A549 (cell line): ENCODE measurements around the gene TGOLN2. TPM values are rescaled to one million over a fixed set of nuclear protein-coding genes. Genes with fewer than 3 reads are reported as not detected.

ENCODE experiments used
- ATAC-seq, 2 experiments: fragments of 200-7000 bp in 1 of 2; fragments of >200 bp in 1 of 2; cut with Nextera tagmentation in 1 of 2; cut with Tn5 transposase in 1 of 2; 3 replicates each; pipeline versions ENCODE4 v1.8.0 to v1.9.1; 2018 to 2020; ENCODE audit warnings: mild to moderate bottlenecking in 1 of 2, moderate library complexity in 1 of 2
- CTCF ChIA-PET: fragments of 300-600 bp; sonication (Branson Sonifier 250); formaldehyde crosslinking; extraction: SDS; loops from one replicate; lab custom pipeline; 2021; ENCODE audit warnings: antibody characterized with exemption, inconsistent platforms; lab: Yijun Ruan, JAX
- POLR2A ChIA-PET: fragments of 350-600 bp; formaldehyde crosslinking; extraction: SDS; loops from one replicate; lab custom pipeline; 2021; ENCODE audit warnings: antibody characterized with exemption, inconsistent platforms; lab: Yijun Ruan, JAX
- DNase-seq, 2 experiments: peaks; one replicate each; pipeline versions ENCODE4 v3.0.0 to v3.0.0-alpha.2; 2011 to 2016; ENCODE audit warnings: low read depth in 1 of 2, low spot score in 1 of 2
- FAIRE-seq: peaks from 2 replicates; lab custom pipeline; 2011; peaks lifted over from hg19 to GRCh38; lab: Jason Lieb, UNC
- H3K27ac ChIP-seq, 2 experiments: fragments of >200 bp; sonication (Bioruptor Twin); formaldehyde crosslinking; 3 replicates each; pipeline ENCODE4 v1.5.1; 2016 to 2017
- H3K4me1 ChIP-seq: fragments of >200 bp; sonication (Bioruptor Twin); formaldehyde crosslinking; 3 replicates; pipeline ENCODE4 v1.6.1; 2016
- H3K4me2 ChIP-seq: fragments of >200 bp; sonication (Bioruptor Twin); formaldehyde crosslinking; 3 replicates; pipeline ENCODE4 v1.6.1; 2016
- H3K4me3 ChIP-seq: fragments of >200 bp; sonication (Bioruptor Twin); formaldehyde crosslinking; 3 replicates; pipeline ENCODE4 v1.5.1; 2016
- H3K9me3 ChIP-seq: fragments of >200 bp; sonication (Bioruptor Twin); formaldehyde crosslinking; 3 replicates; pipeline ENCODE4 v1.6.1; 2016
- CEBPB ChIP-seq, 2 experiments: fragments of >200 bp in 1 of 2; sonication (Bioruptor Twin) in 1 of 2; formaldehyde crosslinking in 1 of 2; IDR thresholded peaks; 2 replicates each; pipeline ENCODE4 v1.6.1; 2012 to 2016
- EHMT2 ChIP-seq: fragments of 200-600 bp; sonication (generic); IDR thresholded peaks from 2 replicates; pipeline ENCODE4 v1.6.1; 2016; ENCODE audit warnings: antibody characterized with exemption, low read depth, mild to moderate bottlenecking, moderate library complexity
- FOSB ChIP-seq: fragments of 250-450 bp; sonication (Bioruptor Pico); IDR thresholded peaks from 2 replicates; pipeline ENCODE4 v1.5.0; 2020; ENCODE audit warnings: mild to moderate bottlenecking, moderate library complexity
- FOSL2 ChIP-seq, 2 experiments: fragments of 450-650 bp in 1 of 2; fragments of >200 bp in 1 of 2; sonication (Bioruptor Twin) in 1 of 2; formaldehyde crosslinking; IDR thresholded peaks; 2 replicates each; pipeline versions ENCODE4 v1.5.0 to v1.6.1; 2016 to 2020; ENCODE audit warnings: mild to moderate bottlenecking in 1 of 2, moderate library complexity in 1 of 2
- GATA3 ChIP-seq: IDR thresholded peaks from 2 replicates; pipeline ENCODE4 v1.6.1; 2012; ENCODE audit warnings: borderline replicate concordance
- HEYL ChIP-seq: fragments of 250-450 bp; sonication (Bioruptor Pico); IDR thresholded peaks from 2 replicates; pipeline ENCODE4 v1.8.0; 2021; ENCODE audit warnings: mild to moderate bottlenecking, moderate library complexity
- HOXA7 ChIP-seq: fragments of 250-450 bp; sonication (Bioruptor Pico); IDR thresholded peaks from 2 replicates; pipeline ENCODE4 v1.5.0; 2020; ENCODE audit warnings: mild to moderate bottlenecking, moderate library complexity
- JUNB ChIP-seq: fragments of >200 bp; sonication (Bioruptor Twin); formaldehyde crosslinking; IDR thresholded peaks from 2 replicates; pipeline ENCODE4 v1.6.1; 2016
- KDM5A ChIP-seq: fragments of 200-600 bp; sonication (generic); IDR thresholded peaks from 2 replicates; pipeline ENCODE4 v1.6.1; 2016; ENCODE audit warnings: antibody characterized with exemption, mild to moderate bottlenecking
- MAFK ChIP-seq: fragments of 450-650 bp; IDR thresholded peaks from 2 replicates; pipeline ENCODE4 v1.6.1; 2014; ENCODE audit not compliant: partially characterized antibody
- NPAS2 ChIP-seq: fragments of 250-450 bp; sonication (Bioruptor Pico); IDR thresholded peaks from 2 replicates; pipeline ENCODE4 v1.8.0; 2022; ENCODE audit warnings: mild to moderate bottlenecking, moderate library complexity, borderline replicate concordance
- PHF8 ChIP-seq: fragments of 200-600 bp; sonication (generic); IDR thresholded peaks from 2 replicates; pipeline ENCODE4 v1.6.1; 2016; ENCODE audit warnings: low read depth, mild to moderate bottlenecking, antibody characterized with exemption, moderate library complexity, borderline replicate concordance
- POLR2AphosphoS2 ChIP-seq: conservative IDR thresholded peaks from 2 replicates; pipeline ENCODE4 v1.6.1; 2012; ENCODE audit warnings: low read length, improper control_type of control experiment, inconsistent platforms
- RARB ChIP-seq: fragments of 250-450 bp; sonication (Bioruptor Pico); IDR thresholded peaks from 2 replicates; pipeline ENCODE4 v1.8.0; 2021; ENCODE audit warnings: mild to moderate bottlenecking, moderate library complexity
- RCOR1 ChIP-seq: fragments of 150-350 bp; IDR thresholded peaks from 2 replicates; pipeline ENCODE4 v1.6.1; 2014; ENCODE audit warnings: antibody characterized with exemption, low read length, low read depth
- SREBF2 ChIP-seq: fragments of 450-650 bp; IDR thresholded peaks from 2 replicates; pipeline ENCODE4 v1.6.1; 2014; ENCODE audit warnings: mild to moderate bottlenecking, moderate library complexity
- TFCP2L1 ChIP-seq: fragments of 250-450 bp; sonication (Bioruptor Pico); IDR thresholded peaks from 2 replicates; pipeline ENCODE4 v1.5.0; 2021; ENCODE audit warnings: mild to moderate bottlenecking
- WGBS: methylation state at CpG from one replicate; pipeline ENCODE4 v1.1.6; 2017; ENCODE audit errors: missing lambda C conversion rate; 5-methylcytosine and 5-hydroxymethylcytosine counted together
- polyA plus RNA-seq, 4 experiments: library from polyadenylated mRNA; depleted of rRNA in 3 of 4; stranded (reverse); fragments of >200 nt; fragmentation: RNase III in 1 of 4; extraction: RNeasy Plus Mini Kit Qiagen cat#74134 plus additional on column Dnase treatment in 1 of 4; gene quantifications; 2 replicates in 3 of 4; 3 replicates in 1 of 4; pipeline ENCODE4 v1.2.3, GENCODE V29; 2011 to 2017
- TF ChIP-seq, protein P1 (sequence below): IDR thresholded peaks from 2 replicates; pipeline ENCODE4 v1.6.1; 2012
- TF ChIP-seq, protein P2 (sequence below): fragments of >200 bp; sonication (Bioruptor Twin); formaldehyde crosslinking; IDR thresholded peaks from 3 replicates; pipeline ENCODE4 v1.5.1; 2016
- TF ChIP-seq, protein P3 (sequence below): fragments of 250-450 bp; sonication (Bioruptor Pico); IDR thresholded peaks from 2 replicates; pipeline ENCODE4 v1.5.0; 2021; ENCODE audit warnings: mild to moderate bottlenecking, moderate library complexity, borderline replicate concordance
- TF ChIP-seq, protein P4 (sequence below): IDR thresholded peaks from 2 replicates; pipeline ENCODE4 v1.6.1; 2012
- TF ChIP-seq, protein P5 (sequence below): fragments of 450-650 bp; IDR thresholded peaks from 2 replicates; pipeline ENCODE4 v1.6.1; 2014; ENCODE audit warnings: antibody characterized with exemption
- TF ChIP-seq, protein P6 (sequence below): fragments of >200 bp; sonication (Bioruptor Twin); formaldehyde crosslinking; IDR thresholded peaks from 3 replicates; pipeline ENCODE4 v1.6.1; 2016
- TF ChIP-seq, protein P7 (sequence below): fragments of >200 bp; sonication (Bioruptor Twin); formaldehyde crosslinking; IDR thresholded peaks from 2 replicates; pipeline ENCODE4 v1.6.1; 2016

Gene TGOLN2
- polyA plus RNA-seq, 2 of the 4 experiments (the other 2 are of a cell fraction) = 97.1 to 177 TPM

DNA sequence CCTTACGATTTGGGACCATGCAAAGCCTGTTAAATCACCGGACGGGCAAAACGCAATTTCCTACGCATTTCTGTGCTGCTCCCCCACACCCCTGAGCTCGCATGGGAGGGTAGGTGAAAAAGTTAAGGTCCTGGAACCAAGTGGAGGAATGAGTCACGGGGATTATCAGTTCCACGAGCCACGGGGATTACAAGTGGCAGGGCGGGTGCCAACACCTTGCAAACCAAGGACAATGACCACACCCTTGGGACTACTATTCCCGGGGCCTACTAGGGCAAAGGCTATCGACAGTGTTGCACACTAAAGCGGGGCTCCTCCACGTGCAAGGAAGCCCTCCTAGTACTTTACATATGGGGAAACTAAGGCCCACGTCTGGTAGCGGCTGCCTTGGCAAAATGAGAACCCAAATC is 26.1 kb upstream of the TGOLN2 start:
- DNase-seq (peak; percentile 39 to 69), FAIRE-seq (no peak), ATAC-seq (peak; percentile 59 to 66)
- Histone ChIP-seq H3K4me3 (peak overlapping the region; percentile 83), H3K27ac (peak overlapping the region; percentile 85 to 91), H3K4me1 (peaks cover 15% of the 10 kb centered on the region), H3K9me3 (no peaks in the 10 kb centered on the region), H3K4me2 (peak overlapping the region; percentile 73)
- POLR2A ChIA-PET = interaction anchor here (0.9 to 2.4 kb wide), 10 partner anchors 9 to 186 kb away, joined by 3 to 31 read pairs (median 4); partner anchors contain the start of genes MAT2A and TGOLN2
- CTCF ChIA-PET = interaction anchor here (0.6 to 2.2 kb wide), 7 partner anchors 8 to 185 kb away, joined by 3 to 11 read pairs (median 5); partner anchors contain the start of genes MAT2A, SH2D6 and TGOLN2
- TF ChIP-seq FOSL2 (IDR thresholded peaks at IDR 0.05) = no peak
- TF ChIP-seq FOSL2 (CRISPR knock-in tag; IDR thresholded peaks at IDR 0.05) = peak; percentile 32; the same call in 1 of the 2 replicates
- TF ChIP-seq, protein P1, sequence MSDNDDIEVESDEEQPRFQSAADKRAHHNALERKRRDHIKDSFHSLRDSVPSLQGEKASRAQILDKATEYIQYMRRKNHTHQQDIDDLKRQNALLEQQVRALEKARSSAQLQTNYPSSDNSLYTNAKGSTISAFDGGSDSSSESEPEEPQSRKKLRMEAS = peak; percentile 5; the same call in 1 of the 2 replicates
- no peak for TF ChIP-seq KDM5A
- WGBS = 1% methylated on average over 16 of the region's 16 CpGs

DNA sequence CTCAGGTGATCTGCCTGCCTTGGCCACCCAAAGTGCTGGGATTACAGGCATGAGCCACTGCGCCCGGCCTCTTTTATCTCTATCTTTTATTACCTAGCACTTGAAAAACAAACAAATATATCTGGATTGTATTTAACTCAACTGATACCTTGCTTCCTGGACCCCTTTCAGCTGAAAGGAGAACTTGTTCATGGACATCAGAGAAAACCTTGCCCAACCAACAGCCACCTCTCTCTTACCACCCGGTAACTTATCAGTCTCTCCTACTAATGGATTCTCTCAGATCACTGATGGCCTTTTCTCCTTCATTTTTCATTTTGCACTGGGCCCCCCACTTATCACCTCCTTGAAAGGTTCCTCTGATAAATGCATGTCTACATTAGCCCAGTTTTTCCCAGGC is 19.8 kb upstream of the TGOLN2 start:
- Histone ChIP-seq H3K4me2 (no peak overlapping the region), H3K4me1 (peaks cover 1% of the 10 kb centered on the region), H3K27ac (no peak overlapping the region), H3K4me3 (no peak overlapping the region), H3K9me3 (no peaks in the 10 kb centered on the region)
- FAIRE-seq = no peak
- over 99% methylated on average over 3 of the region's 3 CpGs for WGBS
- TF ChIP-seq, protein P2, sequence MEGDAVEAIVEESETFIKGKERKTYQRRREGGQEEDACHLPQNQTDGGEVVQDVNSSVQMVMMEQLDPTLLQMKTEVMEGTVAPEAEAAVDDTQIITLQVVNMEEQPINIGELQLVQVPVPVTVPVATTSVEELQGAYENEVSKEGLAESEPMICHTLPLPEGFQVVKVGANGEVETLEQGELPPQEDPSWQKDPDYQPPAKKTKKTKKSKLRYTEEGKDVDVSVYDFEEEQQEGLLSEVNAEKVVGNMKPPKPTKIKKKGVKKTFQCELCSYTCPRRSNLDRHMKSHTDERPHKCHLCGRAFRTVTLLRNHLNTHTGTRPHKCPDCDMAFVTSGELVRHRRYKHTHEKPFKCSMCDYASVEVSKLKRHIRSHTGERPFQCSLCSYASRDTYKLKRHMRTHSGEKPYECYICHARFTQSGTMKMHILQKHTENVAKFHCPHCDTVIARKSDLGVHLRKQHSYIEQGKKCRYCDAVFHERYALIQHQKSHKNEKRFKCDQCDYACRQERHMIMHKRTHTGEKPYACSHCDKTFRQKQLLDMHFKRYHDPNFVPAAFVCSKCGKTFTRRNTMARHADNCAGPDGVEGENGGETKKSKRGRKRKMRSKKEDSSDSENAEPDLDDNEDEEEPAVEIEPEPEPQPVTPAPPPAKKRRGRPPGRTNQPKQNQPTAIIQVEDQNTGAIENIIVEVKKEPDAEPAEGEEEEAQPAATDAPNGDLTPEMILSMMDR = no peak
- TF ChIP-seq, protein P3, sequence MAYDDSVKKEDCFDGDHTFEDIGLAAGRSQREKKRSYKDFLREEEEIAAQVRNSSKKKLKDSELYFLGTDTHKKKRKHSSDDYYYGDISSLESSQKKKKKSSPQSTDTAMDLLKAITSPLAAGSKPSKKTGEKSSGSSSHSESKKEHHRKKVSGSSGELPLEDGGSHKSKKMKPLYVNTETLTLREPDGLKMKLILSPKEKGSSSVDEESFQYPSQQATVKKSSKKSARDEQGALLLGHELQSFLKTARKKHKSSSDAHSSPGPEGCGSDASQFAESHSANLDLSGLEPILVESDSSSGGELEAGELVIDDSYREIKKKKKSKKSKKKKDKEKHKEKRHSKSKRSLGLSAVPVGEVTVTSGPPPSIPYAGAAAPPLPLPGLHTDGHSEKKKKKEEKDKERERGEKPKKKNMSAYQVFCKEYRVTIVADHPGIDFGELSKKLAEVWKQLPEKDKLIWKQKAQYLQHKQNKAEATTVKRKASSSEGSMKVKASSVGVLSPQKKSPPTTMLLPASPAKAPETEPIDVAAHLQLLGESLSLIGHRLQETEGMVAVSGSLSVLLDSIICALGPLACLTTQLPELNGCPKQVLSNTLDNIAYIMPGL (CRISPR knock-in tag) = no peak
- TF ChIP-seq TFCP2L1 (no peak), MAFK (no peak)
- TF ChIP-seq, protein P4, sequence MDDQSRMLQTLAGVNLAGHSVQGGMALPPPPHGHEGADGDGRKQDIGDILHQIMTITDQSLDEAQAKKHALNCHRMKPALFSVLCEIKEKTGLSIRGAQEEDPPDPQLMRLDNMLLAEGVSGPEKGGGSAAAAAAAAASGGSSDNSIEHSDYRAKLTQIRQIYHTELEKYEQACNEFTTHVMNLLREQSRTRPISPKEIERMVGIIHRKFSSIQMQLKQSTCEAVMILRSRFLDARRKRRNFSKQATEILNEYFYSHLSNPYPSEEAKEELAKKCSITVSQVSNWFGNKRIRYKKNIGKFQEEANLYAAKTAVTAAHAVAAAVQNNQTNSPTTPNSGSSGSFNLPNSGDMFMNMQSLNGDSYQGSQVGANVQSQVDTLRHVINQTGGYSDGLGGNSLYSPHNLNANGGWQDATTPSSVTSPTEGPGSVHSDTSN = no peak
- TF ChIP-seq, protein P5, sequence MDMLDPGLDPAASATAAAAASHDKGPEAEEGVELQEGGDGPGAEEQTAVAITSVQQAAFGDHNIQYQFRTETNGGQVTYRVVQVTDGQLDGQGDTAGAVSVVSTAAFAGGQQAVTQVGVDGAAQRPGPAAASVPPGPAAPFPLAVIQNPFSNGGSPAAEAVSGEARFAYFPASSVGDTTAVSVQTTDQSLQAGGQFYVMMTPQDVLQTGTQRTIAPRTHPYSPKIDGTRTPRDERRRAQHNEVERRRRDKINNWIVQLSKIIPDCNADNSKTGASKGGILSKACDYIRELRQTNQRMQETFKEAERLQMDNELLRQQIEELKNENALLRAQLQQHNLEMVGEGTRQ = no peak
- DNase-seq = no peak
- no peak for ATAC-seq
- ChIA-PET POLR2A (interaction anchor here (1.2 kb wide), 1 partner anchor 20 kb away, joined by 4 read pairs; the partner anchor contains the start of gene TGOLN2), CTCF (interaction anchor here (1.8 to 2.7 kb wide), 2 partner anchors 10 to 204 kb away, joined by 7 to 12 read pairs; no protein-coding TSS in a partner anchor)

DNA sequence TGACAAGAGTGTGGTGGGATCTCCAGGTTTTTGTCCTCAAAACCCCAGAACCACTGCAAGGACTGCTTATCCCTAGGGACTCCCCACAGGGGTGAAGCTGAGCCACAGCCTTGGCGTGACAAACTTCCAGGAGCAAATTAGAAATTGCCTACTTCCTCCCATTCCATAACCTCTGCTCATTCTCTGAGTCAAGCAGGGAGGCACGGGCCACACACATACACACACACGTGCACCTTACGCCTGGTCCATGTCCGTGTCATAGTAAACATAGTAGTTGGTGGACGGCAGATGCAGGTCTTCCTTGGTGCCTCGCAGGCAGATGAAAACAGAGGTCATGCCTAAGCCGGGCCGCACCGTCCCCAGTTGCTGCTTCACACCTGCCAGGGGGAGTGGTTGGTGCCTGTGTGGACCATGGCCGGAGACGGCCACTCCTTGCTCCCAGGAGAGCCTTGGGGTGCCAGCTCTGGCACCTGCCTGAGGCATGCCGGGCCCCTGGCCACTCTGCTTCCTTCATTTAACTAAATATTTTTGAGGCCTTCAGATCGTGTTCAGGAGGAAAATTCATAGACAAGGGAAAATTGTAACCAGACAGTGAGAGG is 16.7 kb upstream of the TGOLN2 start:
- FAIRE-seq (no peak), ATAC-seq (0 out of 6 replicates have a peak, but pooled peaks of 1 of the 2 experiments have one; percentile 3), DNase-seq (no peak)
- TF ChIP-seq CEBPB (IDR thresholded peaks at IDR 0.05) (no peak), JUNB (no peak), FOSB (CRISPR knock-in tag) (no peak), GATA3 (no peak), EHMT2 (no peak), POLR2AphosphoS2 (no peak), RCOR1 (no peak), NPAS2 (no peak), RARB (no peak), HOXA7 (no peak), SREBF2 (no peak), PHF8 (no peak), HEYL (CRISPR knock-in tag) (no peak)
- TF ChIP-seq, protein P6, sequence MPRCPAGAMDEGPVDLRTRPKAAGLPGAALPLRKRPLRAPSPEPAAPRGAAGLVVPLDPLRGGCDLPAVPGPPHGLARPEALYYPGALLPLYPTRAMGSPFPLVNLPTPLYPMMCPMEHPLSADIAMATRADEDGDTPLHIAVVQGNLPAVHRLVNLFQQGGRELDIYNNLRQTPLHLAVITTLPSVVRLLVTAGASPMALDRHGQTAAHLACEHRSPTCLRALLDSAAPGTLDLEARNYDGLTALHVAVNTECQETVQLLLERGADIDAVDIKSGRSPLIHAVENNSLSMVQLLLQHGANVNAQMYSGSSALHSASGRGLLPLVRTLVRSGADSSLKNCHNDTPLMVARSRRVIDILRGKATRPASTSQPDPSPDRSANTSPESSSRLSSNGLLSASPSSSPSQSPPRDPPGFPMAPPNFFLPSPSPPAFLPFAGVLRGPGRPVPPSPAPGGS = no peak
- TF ChIP-seq, protein P7, sequence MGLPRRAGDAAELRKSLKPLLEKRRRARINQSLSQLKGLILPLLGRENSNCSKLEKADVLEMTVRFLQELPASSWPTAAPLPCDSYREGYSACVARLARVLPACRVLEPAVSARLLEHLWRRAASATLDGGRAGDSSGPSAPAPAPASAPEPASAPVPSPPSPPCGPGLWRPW = no peak
- TF ChIP-seq, protein P1 = no peak
- Histone ChIP-seq H3K4me2 (no peak overlapping the region), H3K27ac (no peak overlapping the region), H3K4me3 (no peak overlapping the region), H3K4me1 (no peaks in the 10 kb centered on the region), H3K9me3 (no peaks in the 10 kb centered on the region)
- ChIA-PET POLR2A (interaction anchor here (1.4 kb wide), 1 partner anchor 10 kb away, joined by 6 read pairs; the partner anchor contains the start of genes ELMOD3 and RETSAT), CTCF (interaction anchor here (1.3 kb wide), 1 partner anchor 60 kb away, joined by 4 read pairs; no protein-coding TSS in a partner anchor)
- WGBS = 89% methylated on average over 12 of the region's 14 CpGs
